ENCODE measurements around the gene DIS3L2. TPM values are rescaled to one million over a fixed set of nuclear protein-coding genes. Genes with fewer than 3 reads are reported as not detected.

The DIS3L2 gene
- total RNA-seq, 1 experiment from 2014 or later = 28.5 TPM

- TF ChIP-seq FOXP4 (CRISPR knock-in tag; IDR thresholded peaks at IDR 0.05) (no peak), ZBTB43 (CRISPR knock-in tag; IDR thresholded peaks at IDR 0.05) (no peak), ZSCAN18 (CRISPR knock-in tag; IDR thresholded peaks at IDR 0.05) (no peak), SMAD4 (CRISPR knock-in tag; IDR thresholded peaks at IDR 0.05) (no peak)
Measured at GRCh38 chr2:231941673-231942072, 19.8 kb upstream of the DIS3L2 start (continued).

- Mint-ChIP-seq H3K27ac (no peak overlapping the region), H3K4me3 (no peak overlapping the region), H3K4me1 (no peaks in the 10 kb centered on the region), H3K27me3 (ENCODE audit: low read depth) (no peaks in the 10 kb centered on the region), H3K9me3 (no peaks in the 10 kb centered on the region), H3K36me3 (no peaks in the 10 kb centered on the region)
- POLR2A ChIA-PET = no interaction called here
- no peak for ATAC-seq
- TF ChIP-seq ESRRA (CRISPR knock-in tag; IDR thresholded peaks at IDR 0.05; ENCODE audit: borderline replicate concordance) = no peak
- TF ChIP-seq HMGA2 (CRISPR knock-in tag; IDR thresholded peaks at IDR 0.05) = no peak
- TF ChIP-seq SMAD3 (CRISPR knock-in tag; IDR thresholded peaks at IDR 0.05; ENCODE audit: borderline replicate concordance) = no peak
- TF ChIP-seq MYBL2 (CRISPR knock-in tag; IDR thresholded peaks at IDR 0.05) = no peak
- no peak for TF ChIP-seq NFYB (CRISPR knock-in tag; conservative IDR thresholded peaks at IDR 0.05; ENCODE audit: low read depth)
- no peak for TF ChIP-seq CTCF (IDR thresholded peaks at IDR 0.05)
- no peak for TF ChIP-seq NR1H2 (CRISPR knock-in tag; IDR thresholded peaks at IDR 0.05)
- no peak for TF ChIP-seq SOX15 (CRISPR knock-in tag; IDR thresholded peaks at IDR 0.05)
- TF ChIP-seq ZNF396 (CRISPR knock-in tag; IDR thresholded peaks at IDR 0.05; ENCODE audit: borderline replicate concordance) = no peak
- TF ChIP-seq USF2 (CRISPR knock-in tag; IDR thresholded peaks at IDR 0.05) = no peak
- no peak for TF ChIP-seq AR (CRISPR knock-in tag; IDR thresholded peaks at IDR 0.05)
- TF ChIP-seq ERG (CRISPR knock-in tag; IDR thresholded peaks at IDR 0.05) = no peak
- TF ChIP-seq SMAD4 (CRISPR knock-in tag; IDR thresholded peaks at IDR 0.05) = no peak
- no peak for TF ChIP-seq TCF7 (CRISPR knock-in tag; IDR thresholded peaks at IDR 0.05; ENCODE audit: low read depth)
- no peak for TF ChIP-seq PRDM15 (CRISPR knock-in tag; IDR thresholded peaks at IDR 0.05)
- no peak for DNase-seq (ENCODE audit: low spot score)
- CTCF ChIA-PET = interaction anchor here (1.9 to 2.0 kb wide), 2 partner anchors 12 to 17 kb away, joined by 10 read pairs; no protein-coding TSS in a partner anchor
Measured at GRCh38 chr2:231942180-231942579, 19.3 kb upstream of the DIS3L2 start.

Data from WTC11 (cell line).